OCI-LY3 (cell line): Measurements from ENCODE around the gene SLC39A3.

Experiments
- H2AFZ ChIP-seq: fragments of 200-600, 300-600 bp; shearing (Covaris generic); 2 replicates; pipeline ENCODE4 v1.6.0; 2014; ENCODE audit warnings: antibody characterized with exemption, low read depth, low read length
- H3K27ac ChIP-seq: fragments of 200-600, 300-600 bp; sonication (generic); 2 replicates; pipeline ENCODE4 v1.5.1; 2014; ENCODE audit warnings: mild to moderate bottlenecking, low read length, moderate library complexity, mixed read lengths
- H3K27me3 ChIP-seq: fragments of 200-600, 300-600 bp; sonication (generic); 2 replicates; pipeline ENCODE4 v1.6.1; 2014; ENCODE audit warnings: low read depth, low read length, mixed read lengths
- H3K36me3 ChIP-seq: fragments of 200-600, 300-600 bp; sonication (generic); replicated peaks from 2 replicates; pipeline ENCODE3; 2014; ENCODE audit warnings: low read depth, low read length, mixed read lengths
- H3K4me1 ChIP-seq: fragments of 300-600, 200-600 bp; sonication (generic); 2 replicates; pipeline ENCODE4 v1.6.1; 2014; ENCODE audit warnings: low read length, mixed read lengths
- H3K4me2 ChIP-seq: fragments of 200-600, 300-600 bp; sonication (generic); 2 replicates; pipeline ENCODE4 v1.6.1; 2014; ENCODE audit warnings: low read length, mixed read lengths
- H3K4me3 ChIP-seq: fragments of 300-600, 200-600 bp; sonication (generic); 2 replicates; pipeline ENCODE4 v1.5.1; 2014; ENCODE audit warnings: antibody characterized with exemption, mild to moderate bottlenecking, low read length, moderate library complexity
- H3K79me2 ChIP-seq: fragments of 300-600, 200-600 bp; shearing (Covaris generic); 2 replicates; pipeline ENCODE4 v1.6.1; 2014; ENCODE audit warnings: mild to moderate bottlenecking, low read length, mixed read lengths
- H3K9ac ChIP-seq: fragments of 300-600, 200-600 bp; shearing (Covaris generic); 2 replicates; pipeline ENCODE4 v1.6.0; 2014; ENCODE audit warnings: mild to moderate bottlenecking, low read length, moderate library complexity
- H3K9me3 ChIP-seq: fragments of 200-600, 300-600 bp; shearing (Covaris generic); 2 replicates; pipeline ENCODE4 v1.6.1; 2014; ENCODE audit warnings: low read length, mixed read lengths; ENCODE audit not compliant: insufficient read depth
- H4K20me1 ChIP-seq: fragments of 200-600, 300-600 bp; sonication (generic); 2 replicates; pipeline ENCODE4 v1.6.1; 2016; ENCODE audit warnings: low read length, mixed read lengths; ENCODE audit not compliant: insufficient read depth
- EZH2phosphoT487 ChIP-seq: fragments of 200-600 bp; shearing (Covaris generic); IDR thresholded peaks from 2 replicates; pipeline ENCODE4 v1.6.1; 2018; ENCODE audit warnings: antibody characterized with exemption, mixed run types, low read depth
- TF ChIP-seq, protein P1 (sequence below): fragments of 200-600, 300-600 bp; sonication (generic); IDR thresholded peaks from 2 replicates; pipeline ENCODE4 v1.5.1; 2014; ENCODE audit warnings: antibody characterized with exemption, low read length, low read depth

The SLC39A3 gene

DNA sequence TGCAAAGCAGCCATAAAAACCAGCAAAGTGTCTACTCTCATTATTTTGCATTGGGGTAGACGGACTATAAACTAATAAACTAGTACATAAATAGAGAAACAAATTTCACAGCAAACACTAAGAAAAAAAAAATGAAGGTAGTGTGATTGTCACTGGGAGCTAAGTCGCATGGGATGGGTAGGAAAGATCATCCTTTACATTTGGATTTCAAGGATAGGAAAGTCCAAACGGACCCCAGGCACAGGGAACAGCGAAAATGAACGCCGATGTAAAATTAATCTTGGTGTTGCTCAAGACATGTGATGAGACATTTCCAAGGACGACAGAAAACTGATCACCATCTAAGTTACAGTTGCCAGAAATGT lies 43.9 kb upstream of the SLC39A3 start:
- Histone ChIP-seq H3K9ac (peak overlapping the region; percentile 38; the same call in 1 of the 2 replicates), H3K4me3 (peak overlapping the region; percentile 86)

DNA sequence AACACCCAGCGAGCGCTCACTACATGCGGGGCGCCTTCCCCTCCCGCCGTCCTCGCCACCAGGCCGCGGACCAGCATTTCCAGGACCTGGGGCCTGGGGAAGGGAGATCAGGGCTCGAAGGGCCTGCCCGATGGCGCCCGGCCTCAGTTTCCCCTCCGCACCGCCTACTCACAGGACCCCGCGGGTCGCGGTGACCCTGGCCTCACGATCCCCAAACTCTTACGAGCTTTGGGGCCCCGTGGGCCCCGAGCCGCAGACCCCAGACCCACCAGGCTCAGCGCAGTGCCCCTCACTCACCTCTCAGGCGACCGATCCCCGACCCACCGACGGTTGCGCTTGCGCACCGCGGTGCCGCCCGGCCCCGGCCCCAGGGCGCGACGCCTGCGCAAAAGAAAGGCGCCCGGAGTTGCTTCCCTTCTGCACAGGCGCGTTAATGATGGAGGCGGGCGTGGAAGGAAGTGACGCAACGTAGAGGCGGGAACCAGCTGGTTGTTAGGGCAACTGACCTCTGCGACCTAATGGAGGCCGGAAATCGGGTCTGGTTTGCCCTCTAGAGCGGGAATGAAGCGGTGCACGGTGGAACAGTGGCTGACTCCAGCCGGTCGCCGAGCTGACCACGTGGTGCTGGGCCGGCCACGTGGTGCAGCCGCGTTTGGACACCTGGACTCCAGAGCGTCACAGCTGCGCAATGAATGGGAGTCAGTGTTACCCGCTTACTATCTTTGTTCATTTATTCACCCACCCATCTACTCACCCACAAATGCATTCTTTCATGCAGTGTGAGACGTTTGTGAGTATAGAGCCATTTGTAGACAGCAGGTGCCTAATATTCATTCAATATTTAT lies 43.3 kb upstream of the SLC39A3 start, which contains the start of gene SGTA:
TSS of gene SGTA (minus strand) at position 338 of the 845 bp plus-strand sequence. CDS start 14,205 bp downstream, outside the sequence.
- peak within 1 kb of the TSS; percentile 50 for H3K27ac ChIP-seq
- peak within 1 kb of the TSS; percentile 69 for H2AFZ ChIP-seq
- H3K4me1 ChIP-seq: peaks cover 23% of the 10 kb centered on the region
- H3K9me3 ChIP-seq: no peaks in the 10 kb centered on the region
- H3K4me3 ChIP-seq: peak within 1 kb of the TSS; percentile 86
- H3K36me3 ChIP-seq: peaks cover 23% of the 10 kb centered on the region
- peaks cover 29% of the 10 kb centered on the region for H4K20me1 ChIP-seq
- peaks cover 79% of the 10 kb centered on the region for H3K79me2 ChIP-seq
- H3K4me2 ChIP-seq: peak within 1 kb of the TSS; percentile 90
- TF ChIP-seq EZH2phosphoT487: no peak
- TF ChIP-seq, protein P1, sequence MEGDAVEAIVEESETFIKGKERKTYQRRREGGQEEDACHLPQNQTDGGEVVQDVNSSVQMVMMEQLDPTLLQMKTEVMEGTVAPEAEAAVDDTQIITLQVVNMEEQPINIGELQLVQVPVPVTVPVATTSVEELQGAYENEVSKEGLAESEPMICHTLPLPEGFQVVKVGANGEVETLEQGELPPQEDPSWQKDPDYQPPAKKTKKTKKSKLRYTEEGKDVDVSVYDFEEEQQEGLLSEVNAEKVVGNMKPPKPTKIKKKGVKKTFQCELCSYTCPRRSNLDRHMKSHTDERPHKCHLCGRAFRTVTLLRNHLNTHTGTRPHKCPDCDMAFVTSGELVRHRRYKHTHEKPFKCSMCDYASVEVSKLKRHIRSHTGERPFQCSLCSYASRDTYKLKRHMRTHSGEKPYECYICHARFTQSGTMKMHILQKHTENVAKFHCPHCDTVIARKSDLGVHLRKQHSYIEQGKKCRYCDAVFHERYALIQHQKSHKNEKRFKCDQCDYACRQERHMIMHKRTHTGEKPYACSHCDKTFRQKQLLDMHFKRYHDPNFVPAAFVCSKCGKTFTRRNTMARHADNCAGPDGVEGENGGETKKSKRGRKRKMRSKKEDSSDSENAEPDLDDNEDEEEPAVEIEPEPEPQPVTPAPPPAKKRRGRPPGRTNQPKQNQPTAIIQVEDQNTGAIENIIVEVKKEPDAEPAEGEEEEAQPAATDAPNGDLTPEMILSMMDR: peak; percentile 35
- H3K9ac ChIP-seq: peak within 1 kb of the TSS; percentile 91
- no peaks in the 10 kb centered on the region for H3K27me3 ChIP-seq

More for the DNA sequence above, 43.9 kb upstream of the SLC39A3 start:
- Histone ChIP-seq H3K9me3 (no peaks in the 10 kb centered on the region), H3K27me3 (no peaks in the 10 kb centered on the region), H3K36me3 (peaks cover 25% of the 10 kb centered on the region), H3K4me2 (peak overlapping the region; percentile 74), H4K20me1 (peaks cover 28% of the 10 kb centered on the region), H3K27ac (peak overlapping the region; percentile 47), H2AFZ (peak overlapping the region; percentile 69), H3K4me1 (peaks cover 23% of the 10 kb centered on the region), H3K79me2 (peaks cover 79% of the 10 kb centered on the region)
- TF ChIP-seq, protein P1: no peak
- TF ChIP-seq EZH2phosphoT487: no peak

DNA sequence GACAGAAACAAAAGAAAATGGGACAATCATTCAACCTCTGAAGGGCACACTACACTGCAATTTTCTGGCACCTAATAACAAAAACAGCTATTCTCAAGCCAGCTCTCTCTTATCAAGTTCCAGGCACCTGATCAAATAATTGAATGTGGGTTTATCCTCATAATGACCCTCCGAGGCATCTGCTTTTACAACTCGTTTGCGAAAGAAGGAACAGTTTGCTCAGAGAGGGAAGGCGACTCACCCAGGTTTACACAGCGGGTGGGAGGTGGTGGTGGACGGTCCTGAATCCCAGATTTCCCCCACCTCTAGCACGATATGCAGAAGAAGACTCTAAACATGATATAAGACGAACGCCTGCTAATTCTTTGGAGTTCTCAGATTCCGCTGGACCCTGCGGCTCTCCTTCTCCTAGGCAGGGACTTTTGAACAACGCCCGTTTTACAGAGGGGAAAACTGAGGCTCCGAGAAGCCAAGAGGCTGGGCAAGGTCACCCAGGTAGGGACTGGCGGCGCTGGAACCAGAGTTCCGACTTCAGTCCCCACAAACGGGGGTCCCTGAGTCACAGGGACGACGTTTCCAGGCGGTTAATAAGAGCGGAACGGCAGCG lies 42.6 kb upstream of the SLC39A3 start:
- no peaks in the 10 kb centered on the region for H3K27me3 ChIP-seq
- peak overlapping the region; percentile 90 for H3K4me2 ChIP-seq
- H4K20me1 ChIP-seq: peaks cover 28% of the 10 kb centered on the region
- H3K9me3 ChIP-seq: no peaks in the 10 kb centered on the region
- peaks cover 79% of the 10 kb centered on the region for H3K79me2 ChIP-seq
- TF ChIP-seq EZH2phosphoT487: no peak
- TF ChIP-seq, protein P1: no peak
- peak overlapping the region; percentile 91 for H3K9ac ChIP-seq
- peaks cover 18% of the 10 kb centered on the region for H3K36me3 ChIP-seq
- peak overlapping the region; percentile 50 for H3K27ac ChIP-seq
- no peak overlapping the region for H2AFZ ChIP-seq
- H3K4me1 ChIP-seq: peaks cover 23% of the 10 kb centered on the region
- peak overlapping the region; percentile 86 for H3K4me3 ChIP-seq

DNA sequence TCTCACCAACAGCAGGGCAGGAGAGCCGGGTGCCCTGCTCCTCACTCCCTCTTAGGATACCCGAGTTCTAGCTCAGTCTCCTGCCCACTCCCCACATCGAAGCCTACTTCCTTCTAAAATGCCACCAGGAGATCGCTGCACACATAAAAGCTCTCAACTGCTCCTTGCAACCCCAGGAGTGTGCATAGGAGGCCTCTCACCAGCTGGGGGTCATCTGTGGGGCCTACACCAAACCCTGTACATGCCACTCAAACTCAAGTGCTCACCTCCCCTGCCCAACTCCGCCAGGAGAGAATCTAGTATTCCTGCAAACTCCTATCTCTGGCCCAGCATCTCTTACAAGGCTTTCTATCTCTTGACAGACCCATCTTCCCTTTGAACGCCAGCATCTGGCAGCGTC lies 40.5 kb upstream of the SLC39A3 start:
- no peak overlapping the region for H3K9ac ChIP-seq
- TF ChIP-seq, protein P1: no peak
- no peak for TF ChIP-seq EZH2phosphoT487
- H2AFZ ChIP-seq: no peak overlapping the region
- H3K36me3 ChIP-seq: peaks cover 21% of the 10 kb centered on the region
- no peak overlapping the region for H3K27ac ChIP-seq
- H3K4me1 ChIP-seq: peaks cover 20% of the 10 kb centered on the region
- H3K9me3 ChIP-seq: no peaks in the 10 kb centered on the region
- H3K79me2 ChIP-seq: peaks cover 79% of the 10 kb centered on the region
- H4K20me1 ChIP-seq: peaks cover 43% of the 10 kb centered on the region
- no peak overlapping the region for H3K4me2 ChIP-seq
- H3K27me3 ChIP-seq: no peaks in the 10 kb centered on the region
- H3K4me3 ChIP-seq: no peak overlapping the region
